PC-9 (cell line): ENCODE measurements around the gene IL17RE. TPM values are rescaled to one million over a fixed set of nuclear protein-coding genes. Genes with fewer than 3 reads are reported as not detected.

ENCODE experiments used
- BruUV-seq: library from RNA; stranded (reverse); fragments of 400-500 nt; replicated peaks from 2 replicates; lab custom pipeline; 2021; lab: Mats Ljungman, UMichigan
- CTCF ChIA-PET: fragments of 300-600 bp; sonication (Branson Sonifier 250); formaldehyde crosslinking; loops from one replicate; lab custom pipeline; 2022; ENCODE audit warnings: antibody characterized with exemption; lab: Charles Lee
- POLR2A ChIA-PET: fragments of 300-600 bp; sonication (Branson Sonifier 250); formaldehyde crosslinking; loops from one replicate; lab custom pipeline; 2022; ENCODE audit warnings: antibody characterized with exemption; ENCODE audit not compliant: unreplicated experiment; lab: Charles Lee
- DNase-seq, 2 experiments: peaks; one replicate each; pipeline versions ENCODE4 v3.0.0 to v3.0.0-alpha.2; 2015 to 2022; ENCODE audit warnings: mixed read lengths in 1 of 2
- H2AFZ ChIP-seq: fragments of 200-600 bp; sonication (generic); 2 replicates; pipeline ENCODE4 v1.8.1; 2017; ENCODE audit warnings: antibody characterized with exemption
- H3F3A ChIP-seq: fragments of 200-600 bp; sonication (generic); 2 replicates; pipeline ENCODE4 v1.8.1; 2017; ENCODE audit warnings: antibody characterized with exemption, mild to moderate bottlenecking, low read depth; ENCODE audit not compliant: insufficient read depth
- H3K27ac ChIP-seq: fragments of 200-600 bp; sonication (generic); 2 replicates; pipeline ENCODE4 v1.6.1; 2016; ENCODE audit warnings: mixed run types
- H3K27me3 ChIP-seq: fragments of 200-600 bp; sonication (generic); 2 replicates; pipeline ENCODE4 v1.6.1; 2016; ENCODE audit warnings: low read depth, mixed run types; ENCODE audit not compliant: insufficient read depth
- H3K36me3 ChIP-seq: fragments of 200-600 bp; sonication (generic); 2 replicates; pipeline ENCODE4 v1.6.1; 2016; ENCODE audit warnings: low read depth, mixed run types
- H3K4me1 ChIP-seq: fragments of 200-600 bp; sonication (generic); replicated peaks from 2 replicates; pipeline ENCODE4 v1.6.1; 2016; ENCODE audit warnings: mixed run types; ENCODE audit not compliant: insufficient read depth
- H3K4me2 ChIP-seq: fragments of 200-600 bp; sonication (generic); 2 replicates; pipeline ENCODE4 v1.6.1; 2017; ENCODE audit warnings: mixed run types
- H3K4me3 ChIP-seq: fragments of 200-600 bp; sonication (generic); 2 replicates; pipeline ENCODE4 v1.6.1; 2016; ENCODE audit warnings: mixed run types
- H3K79me2 ChIP-seq: fragments of 200-600 bp; sonication (generic); 2 replicates; pipeline ENCODE4 v1.6.1; 2017; ENCODE audit warnings: low read depth, mixed run types
- H3K9me2 ChIP-seq: fragments of 200-600 bp; sonication (generic); 2 replicates; pipeline ENCODE4 v1.8.1; 2017; ENCODE audit warnings: mild to moderate bottlenecking; ENCODE audit not compliant: insufficient read depth
- H3K9me3 ChIP-seq: fragments of 200-600 bp; sonication (generic); 2 replicates; pipeline ENCODE4 v1.8.1; 2016; ENCODE audit warnings: low read depth; ENCODE audit not compliant: insufficient read depth
- H4K20me1 ChIP-seq: fragments of 200-600 bp; sonication (generic); 2 replicates; pipeline ENCODE4 v1.8.1; 2017; ENCODE audit not compliant: insufficient read depth
- EZH2 ChIP-seq: fragments of 200-600 bp; sonication (generic); IDR thresholded peaks from 2 replicates; pipeline ENCODE4 v1.8.0; 2017; ENCODE audit warnings: antibody characterized with exemption, low read depth
- intact Hi-C: fragments of 100-400 bp; cut with micrococcal nuclease; formaldehyde crosslinking; loops from one replicate; pipeline ENCODE4 v1.10.0; 2022; ENCODE audit not compliant: unreplicated experiment
- total RNA-seq: library from RNA; stranded (reverse); gene quantifications from 2 replicates; pipeline ENCODE4 v1.2.3, GENCODE V29; 2021
- TF ChIP-seq, protein P1 (sequence below): fragments of 200-600 bp; sonication (generic); conservative IDR thresholded peaks from 2 replicates; pipeline ENCODE4 v1.6.1; 2017; ENCODE audit warnings: mixed run types, antibody characterized with exemption, mild to moderate bottlenecking, moderate library complexity

Gene IL17RE
- total RNA-seq, 1 experiment from 2014 or later: 23.8 TPM

DNA sequence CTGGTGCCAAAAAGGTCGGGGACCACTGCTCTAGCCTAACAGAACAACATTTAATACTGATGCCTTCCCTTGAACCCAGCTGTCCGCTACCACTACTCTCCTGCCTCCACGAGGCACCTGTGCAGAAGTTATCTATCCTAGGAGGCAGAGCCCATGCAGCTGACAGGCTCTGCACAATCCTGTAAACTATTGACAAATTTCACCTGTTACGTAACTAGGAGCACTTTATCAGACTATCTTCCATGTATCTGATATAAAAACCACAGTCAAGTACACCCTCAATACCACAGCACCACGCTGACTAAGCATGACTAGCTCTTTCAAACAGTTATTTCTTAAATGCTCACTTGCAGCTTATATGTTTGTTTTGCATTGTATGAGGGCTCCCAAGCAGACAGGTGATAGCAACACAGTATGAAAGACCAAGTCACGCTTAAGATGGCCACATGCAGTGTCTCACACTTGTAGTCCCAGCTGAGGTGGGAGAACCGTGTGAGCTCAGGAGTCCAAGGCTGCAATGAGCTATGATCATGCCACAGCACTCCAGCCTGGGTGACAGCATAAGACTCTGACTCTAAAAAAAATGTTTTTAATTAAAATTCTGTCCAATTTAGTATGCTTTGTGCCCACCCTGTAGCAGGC is 9.8 kb downstream of the IL17RE start:
- H3K9me2 ChIP-seq: no peaks in the 10 kb centered on the region
- no peaks in the 10 kb centered on the region for H3K27me3 ChIP-seq
- intact Hi-C loops: no loop called here
- peaks cover 32% of the 10 kb centered on the region for H3F3A ChIP-seq
- TF ChIP-seq EZH2: no peak
- TF ChIP-seq, protein P1, sequence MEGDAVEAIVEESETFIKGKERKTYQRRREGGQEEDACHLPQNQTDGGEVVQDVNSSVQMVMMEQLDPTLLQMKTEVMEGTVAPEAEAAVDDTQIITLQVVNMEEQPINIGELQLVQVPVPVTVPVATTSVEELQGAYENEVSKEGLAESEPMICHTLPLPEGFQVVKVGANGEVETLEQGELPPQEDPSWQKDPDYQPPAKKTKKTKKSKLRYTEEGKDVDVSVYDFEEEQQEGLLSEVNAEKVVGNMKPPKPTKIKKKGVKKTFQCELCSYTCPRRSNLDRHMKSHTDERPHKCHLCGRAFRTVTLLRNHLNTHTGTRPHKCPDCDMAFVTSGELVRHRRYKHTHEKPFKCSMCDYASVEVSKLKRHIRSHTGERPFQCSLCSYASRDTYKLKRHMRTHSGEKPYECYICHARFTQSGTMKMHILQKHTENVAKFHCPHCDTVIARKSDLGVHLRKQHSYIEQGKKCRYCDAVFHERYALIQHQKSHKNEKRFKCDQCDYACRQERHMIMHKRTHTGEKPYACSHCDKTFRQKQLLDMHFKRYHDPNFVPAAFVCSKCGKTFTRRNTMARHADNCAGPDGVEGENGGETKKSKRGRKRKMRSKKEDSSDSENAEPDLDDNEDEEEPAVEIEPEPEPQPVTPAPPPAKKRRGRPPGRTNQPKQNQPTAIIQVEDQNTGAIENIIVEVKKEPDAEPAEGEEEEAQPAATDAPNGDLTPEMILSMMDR: no peak
- H3K4me1 ChIP-seq: peaks cover 54% of the 10 kb centered on the region
- H3K36me3 ChIP-seq: no peaks in the 10 kb centered on the region
- peak overlapping the region; percentile 63 for H3K27ac ChIP-seq
- peak in 1 of 2 experiments; percentile 92 for DNase-seq
- H3K9me3 ChIP-seq: no peaks in the 10 kb centered on the region
- no TSS peak for BruUV-seq
- H3K4me3 ChIP-seq: no peak overlapping the region
- H3K4me2 ChIP-seq: peak overlapping the region; percentile 58
- ChIA-PET CTCF (interaction anchor here (0.8 kb wide), 1 partner anchor 15 kb away, joined by 3 read pairs; no protein-coding TSS in a partner anchor), POLR2A (interaction anchor here (0.6 kb wide), 6 partner anchors 9 to 181 kb away, joined by 3 to 9 read pairs (median 4); no protein-coding TSS in a partner anchor)
- no peak overlapping the region for H2AFZ ChIP-seq
- H3K79me2 ChIP-seq: no peaks in the 10 kb centered on the region
- H4K20me1 ChIP-seq: no peaks in the 10 kb centered on the region

DNA sequence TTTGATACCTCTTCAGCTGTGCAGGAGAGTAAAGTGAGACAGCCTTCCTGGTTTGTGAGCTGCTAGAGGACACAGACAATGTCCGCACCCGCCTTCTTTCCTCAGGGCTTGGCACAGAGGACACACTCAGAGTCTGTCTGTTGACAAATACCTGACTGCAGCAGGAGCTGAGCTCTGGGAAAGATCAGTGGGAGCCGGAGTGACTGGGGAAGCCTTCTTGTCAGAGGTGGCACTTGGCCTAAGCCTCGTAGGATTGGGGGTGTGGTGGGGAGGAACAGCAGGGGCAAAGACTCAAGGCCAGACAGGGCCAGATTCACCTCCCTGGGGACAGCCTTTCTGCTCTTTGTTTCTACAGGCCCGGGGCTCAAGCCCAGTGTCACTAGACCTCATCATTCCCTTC is 11.0 kb downstream of the IL17RE start:
- intact Hi-C loops: no loop called here
- CTCF ChIA-PET: no interaction called here

DNA sequence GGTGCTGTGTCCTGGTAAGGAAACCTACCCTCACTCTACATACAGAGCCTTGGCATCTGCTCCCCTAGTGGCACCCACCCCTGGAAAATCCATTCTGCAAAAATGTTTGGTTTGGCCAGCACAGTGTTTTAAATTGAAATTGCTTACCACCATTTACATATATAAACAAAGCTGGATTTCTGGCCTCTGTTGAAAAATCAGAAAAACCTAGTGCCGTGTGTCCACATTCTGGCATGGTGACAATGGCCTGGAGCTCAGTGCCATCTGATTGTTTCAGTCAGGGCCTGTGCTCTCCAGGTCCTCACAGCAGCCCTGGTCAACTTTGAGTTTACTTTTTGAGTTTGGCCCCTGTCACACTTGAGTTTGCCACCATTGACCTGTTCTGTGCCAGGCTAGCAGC is 11.4 kb downstream of the IL17RE start:
- Histone ChIP-seq H3K9me3 (no peaks in the 10 kb centered on the region), H3K27me3 (no peaks in the 10 kb centered on the region), H2AFZ (no peak overlapping the region), H4K20me1 (no peaks in the 10 kb centered on the region), H3K79me2 (no peaks in the 10 kb centered on the region), H3K36me3 (no peaks in the 10 kb centered on the region), H3K4me2 (peak overlapping the region; percentile 24; the same call in 1 of the 2 replicates), H3K4me1 (peaks cover 62% of the 10 kb centered on the region), H3F3A (peaks cover 32% of the 10 kb centered on the region), H3K27ac (no peak overlapping the region), H3K9me2 (no peaks in the 10 kb centered on the region), H3K4me3 (no peak overlapping the region)
- no TSS peak for BruUV-seq
- TF ChIP-seq, protein P1: no peak
- TF ChIP-seq EZH2: no peak
- ChIA-PET CTCF (interaction anchor here (0.5 to 0.7 kb wide), 2 partner anchors 19 to 978 kb away, joined by 5 to 6 read pairs; no protein-coding TSS in a partner anchor), POLR2A (no interaction called here)
- no peak for DNase-seq
- intact Hi-C loops: no loop called here

More for the DNA sequence above, 11.0 kb downstream of the IL17RE start:
- Histone ChIP-seq H2AFZ (no peak overlapping the region), H3K27ac (no peak overlapping the region), H3K36me3 (no peaks in the 10 kb centered on the region), H3K9me2 (no peaks in the 10 kb centered on the region), H4K20me1 (no peaks in the 10 kb centered on the region), H3K4me3 (no peak overlapping the region), H3F3A (peaks cover 32% of the 10 kb centered on the region), H3K79me2 (no peaks in the 10 kb centered on the region), H3K4me2 (peak overlapping the region; percentile 24; the same call in 1 of the 2 replicates), H3K9me3 (no peaks in the 10 kb centered on the region), H3K4me1 (peaks cover 62% of the 10 kb centered on the region), H3K27me3 (no peaks in the 10 kb centered on the region)
- POLR2A ChIA-PET: no interaction called here
- DNase-seq: no peak
- no TSS peak for BruUV-seq
- TF ChIP-seq, protein P1: no peak
- TF ChIP-seq EZH2: no peak
